Amniotic epithelial cell (primary cell): ENCODE measurements around the gene ERLEC1.
"Not testable (repeated sequence)": the region's sequence is repeated elsewhere in the genome, so short reads cannot be mapped to it uniquely, and the experiment has no call there.

Experiments used
- DNase-seq: peaks from one replicate; pipeline ENCODE4 v3.0.0-alpha.2; 2010; ENCODE audit warnings: low read depth

Gene ERLEC1, protein sequence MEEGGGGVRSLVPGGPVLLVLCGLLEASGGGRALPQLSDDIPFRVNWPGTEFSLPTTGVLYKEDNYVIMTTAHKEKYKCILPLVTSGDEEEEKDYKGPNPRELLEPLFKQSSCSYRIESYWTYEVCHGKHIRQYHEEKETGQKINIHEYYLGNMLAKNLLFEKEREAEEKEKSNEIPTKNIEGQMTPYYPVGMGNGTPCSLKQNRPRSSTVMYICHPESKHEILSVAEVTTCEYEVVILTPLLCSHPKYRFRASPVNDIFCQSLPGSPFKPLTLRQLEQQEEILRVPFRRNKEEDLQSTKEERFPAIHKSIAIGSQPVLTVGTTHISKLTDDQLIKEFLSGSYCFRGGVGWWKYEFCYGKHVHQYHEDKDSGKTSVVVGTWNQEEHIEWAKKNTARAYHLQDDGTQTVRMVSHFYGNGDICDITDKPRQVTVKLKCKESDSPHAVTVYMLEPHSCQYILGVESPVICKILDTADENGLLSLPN

GRCh38 chr2:53786705-53787613 is at the start of gene ERLEC1, which contains the start of gene ASB3:
ERLEC1 (plus strand) TSS chr2:53787044; CDS start chr2:53787211, 167 bp downstream.
ASB3 (minus strand) TSS chr2:53786953; CDS start chr2:53765572, 21,381 bp downstream.
- DNase-seq, result peak; percentile 71

DNA sequence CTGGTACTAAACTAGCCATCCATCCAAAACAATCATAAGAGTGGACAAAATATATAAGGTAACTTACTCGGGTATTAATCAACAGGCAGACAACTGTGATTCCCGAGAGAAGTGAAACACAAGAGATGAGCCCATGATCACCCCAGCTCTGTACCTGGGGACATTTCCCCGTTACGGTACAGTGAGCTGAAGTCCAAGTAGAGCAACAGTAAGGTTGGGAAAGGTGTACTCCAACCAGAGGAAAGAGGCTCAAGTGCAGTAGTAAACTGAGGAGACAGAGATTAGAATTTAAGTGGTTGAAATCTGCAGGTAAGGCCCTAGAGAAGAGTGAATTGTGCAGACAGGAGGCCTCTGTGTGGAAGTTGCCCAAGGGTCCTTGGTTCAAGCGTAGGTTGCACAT is 49.8 kb upstream of the ERLEC1 start:
- no peak for DNase-seq

DNA sequence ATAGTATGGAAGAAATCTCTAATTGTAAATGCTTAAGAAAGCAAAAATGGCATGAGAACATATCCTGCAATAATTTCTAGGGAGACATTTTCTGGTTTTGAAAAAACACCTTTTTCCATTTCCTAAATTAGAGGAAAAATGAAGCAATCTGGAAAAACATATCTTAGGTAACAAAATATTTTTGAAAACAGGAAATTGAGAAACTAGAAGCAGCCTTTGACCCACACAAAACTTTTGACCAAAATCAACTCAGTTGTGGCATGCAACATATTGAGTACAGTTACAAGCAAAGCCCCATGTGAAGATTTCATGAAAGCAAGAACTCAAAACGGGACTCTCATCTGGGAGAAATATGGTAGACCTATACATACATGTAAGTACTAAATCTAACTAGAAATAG is 47.8 kb upstream of the ERLEC1 start:
- no peak for DNase-seq

DNA sequence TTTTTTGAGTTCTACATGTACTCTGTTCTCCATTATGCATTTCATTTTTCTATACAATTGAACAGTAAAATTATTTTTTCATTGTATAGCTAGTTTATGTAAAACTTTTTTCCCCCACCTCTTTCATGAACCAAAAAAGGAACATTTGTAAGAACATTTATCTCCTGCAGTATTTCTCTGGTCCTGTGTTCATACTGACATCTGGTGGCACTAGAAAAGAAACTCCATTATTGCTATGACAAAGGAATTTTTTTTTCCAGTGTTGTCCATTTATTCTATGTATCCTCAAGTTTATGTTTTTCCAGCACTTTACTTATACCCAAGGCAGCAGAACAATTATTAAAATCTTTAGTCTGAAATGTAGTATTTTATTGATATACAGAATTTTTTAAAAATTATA is 46.7 kb upstream of the ERLEC1 start:
- peak; percentile 37 for DNase-seq

- no peak for DNase-seq
Observed at GRCh38 chr2:53744395-53745065, 42.3 kb upstream of the ERLEC1 start.

DNA sequence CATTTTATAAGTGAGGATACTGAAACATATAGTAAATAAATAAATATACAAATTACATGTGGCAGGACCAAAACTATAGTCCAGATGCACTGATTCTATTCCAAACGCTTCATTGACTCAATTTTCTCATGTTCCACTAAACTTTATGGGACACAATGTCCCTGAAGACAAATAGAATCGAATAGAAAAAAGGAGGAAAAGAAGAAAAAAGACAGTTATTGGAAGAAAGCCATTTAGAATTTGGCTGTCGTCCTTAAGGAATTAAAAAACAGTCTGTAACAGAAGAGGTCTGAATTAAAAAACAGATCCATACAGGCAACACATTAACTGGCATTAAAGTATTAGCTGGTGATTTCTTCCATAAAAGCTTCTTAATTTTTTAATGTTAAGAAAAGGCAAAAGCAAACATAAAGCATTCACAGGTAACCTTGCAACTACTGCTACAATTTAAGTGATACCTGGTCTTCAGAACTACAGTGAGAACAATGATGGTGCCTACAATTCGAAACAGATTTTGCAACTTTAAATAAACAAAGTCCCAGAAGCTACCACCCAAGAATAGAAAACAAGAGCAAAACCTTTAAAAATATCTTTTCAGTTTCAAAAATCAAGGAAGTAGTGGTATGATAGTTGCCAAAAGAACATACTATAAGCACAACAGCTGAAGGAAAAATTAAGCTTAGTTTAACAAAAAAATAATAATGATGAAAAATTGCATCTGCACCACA is 36.6 kb upstream of the ERLEC1 start:
- no peak for DNase-seq

DNA sequence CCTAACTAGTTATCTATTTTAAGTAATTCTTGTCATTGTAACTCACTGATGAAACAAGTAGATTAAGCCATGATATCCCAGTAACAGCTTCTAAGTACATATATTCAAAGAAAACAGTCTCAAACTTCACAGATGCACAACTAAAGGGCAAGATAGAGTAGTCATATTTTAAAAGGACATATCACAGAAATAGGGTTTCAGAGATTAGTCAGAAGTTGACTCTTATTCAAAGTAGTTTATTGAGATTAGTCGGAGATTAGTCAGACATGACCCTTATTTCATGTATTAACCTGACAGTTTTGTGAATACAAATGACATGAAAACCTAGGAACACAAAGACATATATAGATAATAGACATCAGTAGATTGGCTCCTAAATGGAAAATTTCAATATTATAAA is 35.1 kb upstream of the ERLEC1 start:
- peak; percentile 35 for DNase-seq

GRCh38 chr2:53752385-53752784 is 34.5 kb upstream of the ERLEC1 start:
- no peak for DNase-seq

DNA sequence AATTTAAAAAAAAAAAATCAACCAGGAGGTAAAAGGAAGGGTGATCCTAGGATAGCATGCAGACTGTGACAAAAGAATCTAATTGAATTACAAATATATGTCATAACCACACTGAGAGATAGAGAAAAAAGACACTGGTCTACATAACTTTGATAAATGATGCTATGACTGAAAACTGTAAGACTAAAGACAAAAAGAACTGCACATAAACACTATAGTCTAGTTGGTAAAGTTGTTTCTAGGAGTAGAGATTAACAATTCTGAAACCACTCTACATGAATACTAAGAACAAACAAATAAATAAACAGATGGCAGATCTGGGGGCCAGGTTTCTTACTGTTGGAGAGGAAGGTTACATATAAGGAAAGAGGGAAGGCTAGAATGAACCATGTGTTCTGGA is 33.8 kb upstream of the ERLEC1 start:
- DNase-seq, result no peak

- peak; percentile 18 for DNase-seq
Observed at GRCh38 chr2:53755121-53755520, 31.7 kb upstream of the ERLEC1 start.

DNA sequence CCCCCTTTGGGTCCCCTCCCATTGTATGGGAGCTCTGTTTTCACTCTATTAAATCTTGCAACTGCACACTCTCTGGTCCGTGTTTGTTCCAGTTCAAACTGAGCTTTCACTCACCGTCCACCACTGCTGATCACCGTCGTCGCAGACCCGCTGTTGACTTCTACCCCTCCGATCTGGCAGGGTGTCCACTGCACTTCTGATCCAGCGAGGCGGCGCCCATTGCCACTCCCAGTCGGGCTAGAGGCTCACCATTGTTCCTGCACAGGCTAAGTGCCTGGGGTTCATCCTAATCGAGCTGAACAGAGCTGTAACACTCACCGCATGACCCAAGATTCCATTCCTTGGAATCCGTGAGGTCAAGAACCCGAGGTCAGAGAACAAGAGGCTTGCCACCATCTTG is 30.2 kb upstream of the ERLEC1 start:
- DNase-seq, result no peak

DNA sequence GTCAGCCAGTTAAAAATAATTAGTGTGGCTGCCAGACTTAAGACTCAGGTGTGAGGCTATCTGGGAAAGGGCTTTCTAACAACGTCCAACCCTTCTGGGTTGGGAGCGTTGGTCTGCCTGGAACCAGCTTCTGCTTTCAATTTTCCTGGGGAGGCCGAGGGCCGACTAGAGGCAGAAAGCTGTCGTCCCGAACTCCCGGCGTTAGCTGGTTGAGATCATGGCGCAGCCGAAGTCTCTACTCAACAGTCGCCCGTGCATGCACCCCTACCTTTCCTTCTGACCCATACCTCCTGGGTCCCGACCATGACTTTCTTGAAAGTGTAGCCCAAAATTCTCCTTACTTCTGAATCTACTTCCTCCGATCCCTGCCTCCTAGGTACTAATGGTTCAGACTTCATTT is 29.6 kb upstream of the ERLEC1 start:
- not testable (repeated sequence) for DNase-seq

GRCh38 chr2:53765767-53766166 is 21.1 kb upstream of the ERLEC1 start:
- no peak for DNase-seq

DNA sequence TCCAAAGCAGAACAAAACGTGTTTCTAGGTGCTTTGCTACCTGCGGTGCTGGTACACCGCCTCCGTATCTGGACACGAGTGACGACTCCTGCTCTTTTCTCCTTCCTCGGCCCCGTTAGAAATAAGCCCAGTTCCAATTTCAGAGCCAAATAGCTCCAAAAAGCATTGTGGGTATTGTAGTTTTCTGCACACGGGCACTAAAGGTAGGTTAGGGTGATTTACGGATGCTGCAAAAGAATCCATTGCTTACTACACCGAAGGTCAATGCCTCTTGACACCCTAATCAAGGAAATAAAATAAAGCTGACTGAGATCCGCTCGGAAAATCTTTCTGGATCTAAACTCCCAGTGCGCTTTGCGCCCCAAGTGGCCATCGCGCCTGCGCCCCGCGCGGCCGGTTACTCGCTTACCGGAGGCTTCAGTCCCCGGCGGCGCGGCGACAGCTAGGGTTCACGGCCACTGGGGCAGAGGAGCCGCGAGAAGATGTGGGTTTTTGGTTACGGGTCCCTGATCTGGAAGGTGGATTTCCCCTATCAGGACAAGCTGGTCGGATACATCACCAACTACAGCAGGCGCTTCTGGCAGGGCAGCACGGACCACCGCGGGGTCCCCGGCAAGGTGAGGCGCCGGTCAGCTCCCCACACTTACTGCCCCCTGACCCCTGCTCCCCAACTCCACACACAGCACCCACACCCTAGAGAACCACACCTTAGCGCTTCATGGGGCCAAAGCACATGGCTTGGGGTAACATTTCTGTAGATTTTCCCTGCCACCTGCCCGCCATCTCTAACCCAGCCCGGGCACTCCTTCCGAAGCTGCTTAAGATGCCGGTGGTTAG is 19.2 kb upstream of the ERLEC1 start, which contains the start of gene CHAC2:
TSS of gene CHAC2 (plus strand) at position 400 of the 837 bp plus-strand sequence. CDS start at position 483, 83 bp downstream.
- peak; percentile 68 for DNase-seq

- no peak for DNase-seq
Observed at GRCh38 chr2:53768242-53768542, 18.7 kb upstream of the ERLEC1 start.

GRCh38 chr2:53769318-53769945 is 17.4 kb upstream of the ERLEC1 start:
- DNase-seq, result no peak

- DNase-seq, result peak; percentile 23
Observed at GRCh38 chr2:53770264-53770663, 16.6 kb upstream of the ERLEC1 start.

- DNase-seq, result no peak
Observed at GRCh38 chr2:53777134-53777533, 9.7 kb upstream of the ERLEC1 start.

DNA sequence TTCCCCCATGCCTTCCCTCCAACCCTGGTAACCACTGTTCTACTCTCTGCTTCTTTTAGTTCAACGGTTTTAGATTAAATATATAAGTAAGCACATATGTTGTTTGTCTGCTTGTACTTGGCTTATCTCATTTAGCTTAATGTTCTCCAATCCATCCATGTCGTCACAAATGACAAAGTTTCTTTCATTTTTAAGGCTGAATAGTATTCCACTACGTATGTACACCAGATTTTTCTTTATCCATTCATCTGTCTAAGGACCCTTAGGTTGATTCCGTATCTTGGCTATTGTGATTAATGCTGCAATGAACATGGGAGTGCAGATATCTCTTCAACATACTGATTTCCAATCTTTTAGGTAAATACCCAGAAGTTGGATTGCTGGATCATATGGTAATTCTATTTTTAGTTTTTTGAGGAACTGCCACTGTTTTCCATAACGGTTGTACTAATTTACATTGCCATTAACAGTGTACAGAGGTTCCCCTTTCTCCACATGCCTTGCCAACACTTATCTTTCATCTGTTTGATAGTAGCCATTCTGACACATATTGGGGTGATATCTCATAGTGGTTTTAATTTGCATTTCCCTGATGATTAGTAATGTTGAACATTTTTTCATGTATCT is 8.2 kb upstream of the ERLEC1 start:
- DNase-seq, result no peak

- no peak for DNase-seq
Observed at GRCh38 chr2:53780056-53780455, 6.8 kb upstream of the ERLEC1 start.
